Duodenal mucosa (tissue), 2 donors: ENCODE data around the gene ZC3H4.

Experiments used
- H3K27ac ChIP-seq: one replicate; pipeline ENCODE4 v1.7.0; 2013; ENCODE audit warnings: low read depth, low read length
- H3K27me3 ChIP-seq, 2 donors: one replicate each; pipeline ENCODE4 v1.7.0; 2013; ENCODE audit warnings: low read length in 2 of 2, control low read depth in 1 of 2; ENCODE audit not compliant: insufficient read depth in 2 of 2, control insufficient read depth in 1 of 2
- H3K36me3 ChIP-seq, 2 donors: one replicate each; pipeline ENCODE4 v1.7.0; 2013; ENCODE audit warnings: low read length in 2 of 2, control low read depth in 1 of 2; ENCODE audit not compliant: insufficient read depth in 2 of 2, control insufficient read depth in 1 of 2
- H3K4me1 ChIP-seq, 2 donors: one replicate each; pipeline ENCODE4 v1.7.0; 2013; ENCODE audit warnings: low read length in 2 of 2, control low read depth in 1 of 2; ENCODE audit not compliant: insufficient read depth in 2 of 2, control insufficient read depth in 1 of 2
- H3K4me3 ChIP-seq, 2 donors: one replicate each; pipeline ENCODE4 v1.7.0; 2013; ENCODE audit warnings: low read length in 2 of 2, low read depth in 1 of 2
- H3K9ac ChIP-seq, 2 donors: one replicate each; pipeline ENCODE4 v1.7.0; 2013; ENCODE audit warnings: low read length in 2 of 2, low read depth in 1 of 2
- H3K9me3 ChIP-seq, 2 donors: one replicate each; pipeline ENCODE4 v1.7.0; 2013; ENCODE audit warnings: low read length in 2 of 2, control low read depth in 1 of 2; ENCODE audit not compliant: control insufficient read depth in 1 of 2

The ZC3H4 gene

DNA sequence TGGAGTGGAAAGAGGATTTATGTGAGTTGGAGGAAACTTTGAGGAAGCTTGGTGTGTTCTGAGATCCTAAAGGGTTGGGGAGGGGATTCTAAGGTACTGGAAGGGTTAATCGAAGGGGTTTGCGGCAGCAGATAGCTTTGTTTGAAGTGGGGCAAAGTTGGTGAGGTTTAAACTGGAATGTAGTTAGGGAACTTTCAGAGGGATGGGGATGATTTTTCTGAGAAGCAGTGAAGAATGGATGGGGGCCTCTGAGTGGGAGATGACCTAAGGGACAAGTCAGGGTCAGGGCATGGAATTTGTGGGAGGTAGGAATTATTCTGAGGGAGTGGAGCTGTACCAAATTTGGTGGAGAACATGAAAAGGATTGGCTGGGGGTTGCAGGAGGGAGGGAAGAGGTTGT lies 21.0 kb upstream of the ZC3H4 start:
- no peaks in the 10 kb centered on the region for H3K27me3 ChIP-seq
- peaks cover 0 to 5% of the 10 kb centered on the region in 2 donors for H3K36me3 ChIP-seq
- H3K27ac ChIP-seq: no peak overlapping the region
- no peaks in the 10 kb centered on the region for H3K9me3 ChIP-seq
- H3K9ac ChIP-seq: no peak overlapping the region
- H3K4me1 ChIP-seq: peaks cover 4 to 6% of the 10 kb centered on the region in 2 donors
- H3K4me3 ChIP-seq: no peak overlapping the region

- H3K9me3 ChIP-seq: no peaks in the 10 kb centered on the region
- no peak overlapping the region for H3K4me3 ChIP-seq
- H3K4me1 ChIP-seq: peaks cover 4 to 6% of the 10 kb centered on the region in 2 donors
- no peak overlapping the region for H3K9ac ChIP-seq
- H3K27ac ChIP-seq: no peak overlapping the region
- no peaks in the 10 kb centered on the region for H3K36me3 ChIP-seq
- no peaks in the 10 kb centered on the region for H3K27me3 ChIP-seq
Measured at GRCh38 chr19:47133021-47133471, 19.5 kb upstream of the ZC3H4 start.

DNA sequence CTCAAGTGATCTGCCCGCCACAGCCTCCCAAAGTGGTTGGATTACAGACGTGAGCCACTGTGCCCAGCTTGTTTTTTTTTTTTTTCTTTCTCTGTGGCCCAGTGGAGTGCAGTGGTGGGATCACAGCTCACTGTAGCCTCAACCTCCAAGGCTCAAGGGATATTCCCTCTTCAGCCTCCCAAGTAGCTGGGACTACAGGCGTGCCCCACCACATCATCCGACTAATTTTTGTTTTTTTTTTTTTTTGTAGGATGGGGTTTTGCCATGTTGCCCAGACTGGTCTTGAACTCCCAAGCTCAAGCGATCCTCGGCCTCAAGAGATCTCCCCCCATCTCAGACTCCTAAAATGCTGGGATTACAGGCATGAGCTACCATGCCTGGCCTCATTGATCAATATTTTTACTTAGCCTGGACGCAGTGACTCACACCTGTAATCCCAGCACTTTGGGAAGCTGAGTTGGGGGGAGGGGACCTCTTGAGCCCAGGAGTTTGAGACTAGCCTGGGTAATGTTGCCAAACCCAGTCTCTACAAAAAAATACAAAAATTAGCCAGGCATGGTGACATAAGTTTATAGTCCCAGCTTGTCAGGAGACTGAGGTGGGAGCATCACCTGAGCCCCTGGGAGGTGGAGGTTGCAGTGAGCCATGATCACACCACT lies 18.7 kb upstream of the ZC3H4 start:
- no peaks in the 10 kb centered on the region for H3K27me3 ChIP-seq
- H3K36me3 ChIP-seq: no peaks in the 10 kb centered on the region
- peaks cover 4 to 6% of the 10 kb centered on the region in 2 donors for H3K4me1 ChIP-seq
- H3K4me3 ChIP-seq: no peak overlapping the region
- H3K9me3 ChIP-seq: no peaks in the 10 kb centered on the region
- H3K27ac ChIP-seq: no peak overlapping the region
- no peak overlapping the region for H3K9ac ChIP-seq

- Histone ChIP-seq H3K27me3 (no peaks in the 10 kb centered on the region), H3K4me1 (peaks cover 4 to 6% of the 10 kb centered on the region in 2 donors), H3K4me3 (peak within 1 kb of the TSS; percentile 96 to 99), H3K9ac (peak within 1 kb of the TSS; percentile 81 to 95), H3K27ac (peak within 1 kb of the TSS; percentile 73), H3K36me3 (no peaks in the 10 kb centered on the region), H3K9me3 (no peaks in the 10 kb centered on the region)
Measured at GRCh38 chr19:47130589-47131227, 17.1 kb upstream of the ZC3H4 start, which contains the start of gene SAE1. Gene SAE1 (plus strand): TSS chr19:47130835. CDS start chr19:47130931, 96 bp downstream.

DNA sequence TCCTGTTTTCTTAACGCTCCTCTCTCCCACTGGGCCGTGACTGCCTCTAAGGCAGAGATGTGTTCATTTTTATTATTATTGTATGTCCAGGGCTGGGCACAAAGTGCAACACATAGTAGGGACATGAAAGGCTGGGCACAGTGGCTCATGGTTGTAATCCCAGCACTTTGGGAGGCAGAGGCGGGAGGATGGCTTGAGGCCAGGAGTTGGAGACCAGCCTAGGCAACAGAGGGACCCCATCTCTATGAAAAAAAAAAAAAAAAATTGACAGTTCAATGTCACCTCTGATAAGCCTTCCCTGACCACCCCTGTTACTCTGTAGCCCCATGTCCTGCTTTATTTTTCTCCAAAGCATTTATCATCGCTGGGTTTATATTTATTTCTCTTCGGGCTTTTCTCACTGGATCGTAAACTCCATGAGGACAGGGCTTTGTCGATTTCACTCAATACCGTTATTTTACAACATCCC lies 16.6 kb upstream of the ZC3H4 start:
- Histone ChIP-seq H3K4me3 (peak overlapping the region; percentile 96 to 99), H3K27me3 (no peaks in the 10 kb centered on the region), H3K27ac (no peak overlapping the region), H3K9me3 (no peaks in the 10 kb centered on the region), H3K4me1 (peaks cover 4 to 6% of the 10 kb centered on the region in 2 donors), H3K9ac (peak overlapping the region in 1 of 2 donors; percentile 43), H3K36me3 (no peaks in the 10 kb centered on the region)

- H3K4me1 ChIP-seq: peaks cover 6% of the 10 kb centered on the region in 2 donors
- H3K9ac ChIP-seq: no peak overlapping the region
- no peaks in the 10 kb centered on the region for H3K36me3 ChIP-seq
- no peak overlapping the region for H3K4me3 ChIP-seq
- no peaks in the 10 kb centered on the region for H3K9me3 ChIP-seq
- no peaks in the 10 kb centered on the region for H3K27me3 ChIP-seq
- H3K27ac ChIP-seq: no peak overlapping the region
Measured at GRCh38 chr19:47129579-47129978, 16.0 kb upstream of the ZC3H4 start.

DNA sequence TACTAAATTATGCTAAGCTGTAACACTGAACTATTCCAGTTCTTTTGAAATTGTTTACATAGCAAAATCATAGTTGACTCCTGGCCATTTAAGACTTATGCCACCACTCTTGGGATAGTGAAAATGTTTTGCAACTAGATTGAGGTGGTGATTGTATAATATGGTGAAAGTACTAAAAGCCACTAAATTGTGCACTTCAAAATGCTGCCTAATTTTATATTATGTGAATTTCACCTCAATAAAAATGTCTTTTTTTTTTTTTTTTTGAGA lies 12.0 kb upstream of the ZC3H4 start:
- peaks cover 4% of the 10 kb centered on the region in 2 donors for H3K4me1 ChIP-seq
- no peaks in the 10 kb centered on the region for H3K9me3 ChIP-seq
- H3K36me3 ChIP-seq: no peaks in the 10 kb centered on the region
- H3K9ac ChIP-seq: no peak overlapping the region
- H3K27me3 ChIP-seq: no peaks in the 10 kb centered on the region
- no peak overlapping the region for H3K4me3 ChIP-seq
- no peak overlapping the region for H3K27ac ChIP-seq

- no peak overlapping the region for H3K27ac ChIP-seq
- no peaks in the 10 kb centered on the region for H3K36me3 ChIP-seq
- H3K4me3 ChIP-seq: no peak overlapping the region
- peaks cover 0 to 4% of the 10 kb centered on the region in 2 donors for H3K4me1 ChIP-seq
- no peak overlapping the region for H3K9ac ChIP-seq
- H3K9me3 ChIP-seq: no peaks in the 10 kb centered on the region
- no peaks in the 10 kb centered on the region for H3K27me3 ChIP-seq
Measured at GRCh38 chr19:47124937-47125668, 11.5 kb upstream of the ZC3H4 start.

DNA sequence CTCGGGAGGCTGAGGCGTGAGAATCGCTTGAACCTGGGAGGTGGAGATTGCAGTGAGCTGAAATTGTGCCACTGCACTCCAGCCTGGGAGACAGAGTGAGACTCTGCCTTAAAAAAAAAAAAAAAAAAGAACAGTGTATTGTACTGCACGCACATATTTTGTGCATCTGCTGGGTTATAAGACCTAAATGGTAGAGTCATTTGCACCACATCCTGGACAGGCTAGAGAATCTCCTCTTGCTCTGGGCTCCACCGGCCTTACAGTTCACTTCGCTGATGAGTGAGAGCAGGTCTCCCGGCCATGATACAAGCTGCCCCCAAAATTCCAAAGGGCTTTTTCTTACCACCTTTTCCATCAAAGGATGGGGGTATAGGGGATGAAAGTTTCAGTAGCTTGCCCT lies 9.8 kb upstream of the ZC3H4 start:
- Histone ChIP-seq H3K4me3 (no peak overlapping the region), H3K27me3 (no peaks in the 10 kb centered on the region), H3K9me3 (no peaks in the 10 kb centered on the region), H3K4me1 (peaks cover 0 to 4% of the 10 kb centered on the region in 2 donors), H3K27ac (no peak overlapping the region), H3K9ac (no peak overlapping the region), H3K36me3 (no peaks in the 10 kb centered on the region)
